ENCODE measurements around the gene PPP1R12C.
A peak's percentile ranks its signal among the peaks of the same experiment; 100 is the strongest.

Gene PPP1R12C

DNA sequence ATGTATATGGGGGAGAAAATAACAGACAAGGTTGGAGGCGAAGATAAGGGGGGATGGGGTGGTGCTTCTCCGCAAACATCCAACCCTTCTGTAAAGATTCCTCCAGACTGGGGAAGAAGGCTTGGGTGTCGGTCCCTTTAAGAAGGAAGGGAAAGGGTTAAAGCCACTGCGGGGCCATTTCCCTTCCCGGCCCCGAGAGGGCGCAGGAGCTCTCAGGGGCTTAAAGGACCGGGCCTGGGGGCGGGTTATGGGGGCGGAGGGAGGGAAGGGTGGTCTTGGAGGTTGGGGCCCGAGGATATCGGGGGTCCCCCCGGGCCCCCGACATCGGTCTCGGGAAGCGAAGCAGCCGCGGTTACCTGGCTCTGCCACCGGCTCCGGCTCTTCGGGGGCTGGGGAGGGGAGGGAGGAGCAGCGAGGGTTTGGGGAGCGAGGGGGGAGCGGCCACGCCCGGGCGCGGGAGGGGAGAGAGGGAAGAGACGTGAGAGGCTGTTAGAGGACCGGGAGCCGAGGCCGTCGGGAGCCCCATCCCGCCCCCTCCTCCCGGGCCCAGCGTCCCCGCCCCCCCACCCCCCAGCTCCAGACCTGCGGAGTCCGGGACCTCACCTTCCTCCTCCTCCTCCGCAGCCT, 28.8 kb upstream of the PPP1R12C start:
- peak; percentile 44 for DNase-seq

GRCh38 chr19:55145232-55145631, 27.8 kb upstream of the PPP1R12C start:
- no peak for DNase-seq

DNA sequence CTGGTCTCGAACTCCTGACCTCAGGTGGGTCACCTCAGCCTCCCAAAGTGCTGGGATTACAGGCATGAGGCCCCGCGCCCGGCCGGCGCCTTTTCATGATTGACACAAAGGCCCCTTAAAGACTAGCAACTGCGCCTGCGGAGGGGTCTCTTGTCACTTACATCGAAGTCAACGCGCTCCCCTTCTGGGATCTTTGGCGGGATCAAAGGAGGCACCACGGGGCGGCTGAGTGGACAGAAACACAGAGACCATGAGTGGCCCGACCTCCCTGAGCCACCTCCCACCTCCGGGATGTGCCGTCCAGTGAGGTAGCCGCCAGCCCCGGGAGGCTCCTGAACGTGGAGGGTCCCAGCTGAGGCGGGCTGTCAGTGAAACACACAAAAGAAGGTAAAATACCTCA, 24.3 kb upstream of the PPP1R12C start:
- no peak for DNase-seq

DNA sequence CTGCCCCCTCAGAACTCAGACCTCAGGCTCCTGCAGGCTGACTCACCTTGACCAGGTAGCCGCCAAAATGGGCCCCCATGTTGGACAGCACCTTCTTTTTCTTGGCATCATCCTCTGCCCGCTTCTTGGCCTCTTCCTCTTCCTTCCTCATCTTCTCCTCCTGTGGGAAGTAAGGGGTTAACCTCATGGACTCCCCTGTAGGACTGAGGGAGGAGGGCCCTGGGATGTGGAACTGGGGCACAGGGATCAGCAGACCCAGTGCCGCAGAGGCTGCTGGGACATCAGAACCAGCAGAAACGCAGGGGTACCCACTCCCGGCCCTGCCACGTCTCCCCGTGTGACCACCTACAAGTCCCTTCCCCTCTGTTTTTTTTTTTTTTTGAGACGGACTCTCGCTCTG, 20.5 kb upstream of the PPP1R12C start:
- no peak for DNase-seq

DNA sequence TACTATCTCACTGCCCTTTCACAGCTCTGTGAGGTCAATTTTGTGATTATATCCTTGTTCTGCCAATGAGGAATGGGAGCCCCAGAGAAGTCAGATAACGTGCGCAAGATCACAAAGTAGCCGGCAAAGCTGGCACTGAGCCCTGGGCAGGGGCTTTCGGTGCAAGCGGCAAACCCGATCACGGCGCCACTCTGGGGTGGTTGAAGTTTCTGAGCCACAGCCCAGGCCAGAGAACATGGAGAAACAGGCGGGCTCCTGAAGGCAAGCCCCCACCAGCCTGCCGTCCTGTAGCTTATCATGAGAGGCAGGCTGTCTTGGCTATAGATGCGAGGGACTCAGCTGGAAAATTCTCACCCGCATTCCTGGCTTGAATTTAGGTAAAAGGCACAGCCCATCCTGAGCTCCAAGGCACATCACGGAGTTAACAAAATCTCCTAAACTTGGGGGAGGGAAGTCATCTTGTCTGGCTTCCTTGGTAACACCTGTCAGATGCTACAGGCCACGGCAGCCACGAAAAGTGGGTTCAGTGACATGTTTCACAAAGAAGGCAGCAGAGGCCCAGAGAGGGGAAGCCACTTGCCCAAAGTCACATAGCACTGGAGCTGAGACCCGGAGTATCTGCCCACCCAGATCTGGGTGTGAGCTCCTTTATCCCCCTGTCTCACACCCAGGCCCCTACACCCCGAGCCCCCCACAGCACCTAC, 19.1 kb upstream of the PPP1R12C start:
- DNase-seq = no peak

DNA sequence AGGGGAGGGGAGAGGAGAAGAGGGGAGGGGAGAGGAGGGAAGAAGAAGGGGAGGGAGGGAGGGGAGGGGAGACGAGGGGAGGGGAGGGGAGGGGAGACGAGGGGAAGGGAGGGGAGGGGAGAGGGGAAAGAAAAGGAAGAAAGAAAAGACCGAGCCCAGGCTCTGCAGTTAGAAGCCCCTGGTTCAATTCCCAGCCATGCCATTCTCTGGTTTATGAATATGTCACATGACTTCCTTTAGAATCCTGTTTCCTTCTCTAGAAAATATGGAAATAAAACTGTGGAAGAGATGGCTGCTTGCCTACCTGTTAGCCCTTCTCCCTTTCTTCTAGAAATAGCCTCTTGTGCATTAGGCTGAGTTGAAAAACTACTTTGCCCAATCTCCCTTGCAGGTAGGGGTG, 17.3 kb upstream of the PPP1R12C start:
- no peak for DNase-seq

DNA sequence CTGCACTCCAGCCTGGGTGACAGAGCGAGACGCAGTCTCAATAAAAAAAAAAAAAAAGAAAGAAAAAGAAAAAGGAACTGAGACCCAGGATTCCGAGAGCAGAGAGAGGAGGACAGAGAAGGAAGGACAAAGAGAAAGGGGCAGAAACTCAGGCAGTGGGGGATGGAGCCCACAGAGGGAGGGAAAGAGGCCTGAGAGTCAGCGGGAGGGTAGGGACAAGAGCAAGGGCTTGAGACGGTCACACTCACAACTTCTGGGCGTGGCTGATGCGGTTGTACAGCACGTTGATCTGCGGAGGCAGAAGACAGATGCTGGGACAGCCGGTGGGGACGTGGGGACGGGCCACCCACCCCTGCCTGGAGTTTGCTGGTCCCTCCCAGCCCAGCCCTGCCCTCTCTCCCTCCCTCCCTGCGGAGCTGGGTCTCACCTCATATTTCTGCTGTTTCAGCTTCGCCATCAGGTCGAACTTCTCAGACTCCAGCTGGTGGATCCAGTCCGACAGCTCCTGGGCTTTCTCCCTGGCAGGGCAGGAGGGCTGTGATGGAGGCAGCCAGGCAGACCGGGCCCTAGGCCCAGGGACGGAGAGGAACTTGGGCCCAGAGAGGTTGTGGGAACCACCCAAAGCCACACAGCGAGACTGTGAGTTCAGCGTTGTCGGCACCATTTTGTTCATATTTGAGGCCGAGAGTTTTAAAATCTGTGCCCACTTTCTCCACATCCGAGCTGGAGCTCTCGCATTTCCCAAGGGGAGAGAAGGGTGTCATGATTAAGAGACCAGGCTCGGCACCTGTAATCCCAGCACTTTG, 16.4 kb upstream of the PPP1R12C start:
- no peak for DNase-seq

GRCh38 chr19:55132453-55133129, 15.2 kb upstream of the PPP1R12C start:
- no peak for DNase-seq

DNA sequence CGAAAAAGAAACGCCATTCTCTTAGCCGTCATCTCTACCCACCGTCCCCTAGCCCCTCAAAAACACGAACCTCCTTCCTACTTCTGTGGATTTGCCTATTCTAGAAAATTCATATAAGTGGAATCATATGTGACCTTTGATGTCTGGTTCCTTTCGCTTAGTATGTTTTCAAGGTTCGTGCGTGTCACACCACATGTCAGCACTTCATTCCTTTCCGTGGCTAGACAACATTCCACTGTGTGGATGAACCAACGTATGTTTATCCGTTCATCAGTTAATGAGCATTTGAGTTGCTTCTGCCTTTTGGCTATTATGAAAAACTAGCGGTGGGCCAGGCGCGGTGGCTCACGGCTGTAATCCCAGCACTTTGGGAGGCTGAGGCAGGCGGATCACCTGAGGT, 14.0 kb upstream of the PPP1R12C start:
- DNase-seq = no peak

DNA sequence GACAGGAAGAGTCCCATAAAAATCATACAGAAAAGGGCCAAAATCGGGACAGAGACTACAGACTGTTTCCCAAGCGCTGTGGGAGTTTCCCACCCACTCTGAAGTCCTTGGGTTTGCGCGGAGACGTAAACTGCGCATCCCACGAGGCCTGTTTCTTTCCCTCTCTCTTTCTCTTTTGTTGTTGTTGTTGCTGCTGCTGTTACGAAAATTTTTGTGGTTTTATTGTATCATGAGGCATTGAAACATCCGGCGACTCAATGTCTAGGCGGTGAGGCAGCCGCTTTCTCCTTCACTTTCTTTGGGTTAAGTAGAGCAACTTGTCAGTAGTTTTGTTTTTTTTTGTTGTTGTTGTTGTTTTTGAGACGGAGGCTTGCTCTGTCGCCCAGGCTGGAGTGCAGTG, 1.6 kb upstream of the PPP1R12C start:
- no peak for DNase-seq

DNA sequence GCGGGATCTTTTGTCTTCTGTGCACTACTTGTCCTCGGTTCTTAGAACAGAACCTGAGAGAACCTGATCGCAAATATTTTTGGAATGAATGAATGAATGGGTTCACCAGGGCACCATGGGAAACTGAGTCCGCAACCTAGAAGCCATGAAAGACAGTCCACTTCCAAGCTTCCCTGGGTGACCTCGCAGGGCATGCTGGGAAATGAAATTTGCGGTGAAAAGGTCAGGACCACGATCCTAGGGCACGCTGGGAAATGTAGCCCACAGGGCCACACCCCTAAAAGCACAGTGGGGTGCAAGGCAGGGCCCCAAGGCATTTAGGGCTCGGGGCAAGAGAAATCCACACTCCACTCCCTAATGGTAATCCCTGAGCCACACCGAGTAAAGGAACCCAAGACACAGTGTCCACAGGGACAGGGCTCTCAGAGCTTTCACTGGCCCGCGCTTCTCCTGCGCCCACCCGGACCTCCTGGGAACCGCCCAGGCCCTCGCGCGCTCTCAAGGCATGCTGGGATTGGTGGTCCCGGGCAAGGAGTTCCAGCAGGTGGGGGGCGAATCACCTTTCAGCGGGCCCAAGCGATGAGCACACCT, 1.1 kb upstream of the PPP1R12C start:
- DNase-seq = peak; percentile 62

DNA sequence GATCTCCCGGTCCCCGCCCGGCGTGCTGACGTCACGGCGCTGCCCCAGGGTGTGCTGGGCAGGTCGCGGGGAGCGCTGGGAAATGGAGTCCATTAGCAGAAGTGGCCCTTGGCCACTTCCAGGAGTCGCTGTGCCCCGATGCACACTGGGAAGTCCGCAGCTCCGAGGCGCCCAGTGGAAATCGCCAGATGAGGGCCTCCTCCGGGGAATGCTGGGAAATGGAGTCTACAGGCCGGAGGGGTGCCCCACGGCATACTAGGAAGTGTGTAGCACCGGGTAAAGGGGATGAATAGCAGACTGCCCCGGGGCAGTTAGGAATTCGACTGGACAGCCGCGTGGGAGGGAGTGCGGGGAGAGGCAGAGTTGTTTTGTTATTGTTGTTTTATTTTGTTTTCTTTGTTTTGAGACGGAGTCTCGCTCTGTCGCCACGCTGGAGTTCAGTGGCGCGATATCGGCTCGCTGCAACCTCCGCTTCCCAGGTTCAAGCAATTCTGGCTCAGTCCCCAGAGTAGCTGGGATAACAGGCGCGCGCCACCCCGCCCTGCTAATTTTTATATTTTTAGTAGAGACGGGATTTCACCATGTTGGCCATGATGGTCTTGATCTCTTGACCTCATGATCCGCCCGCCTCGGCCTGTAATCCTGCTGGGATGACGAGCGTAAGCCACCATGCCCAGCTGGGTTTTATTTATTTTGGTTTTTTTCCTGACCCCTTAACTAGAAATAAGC, 390 bp upstream of the PPP1R12C start:
- peak; percentile 98 for DNase-seq

DNA sequence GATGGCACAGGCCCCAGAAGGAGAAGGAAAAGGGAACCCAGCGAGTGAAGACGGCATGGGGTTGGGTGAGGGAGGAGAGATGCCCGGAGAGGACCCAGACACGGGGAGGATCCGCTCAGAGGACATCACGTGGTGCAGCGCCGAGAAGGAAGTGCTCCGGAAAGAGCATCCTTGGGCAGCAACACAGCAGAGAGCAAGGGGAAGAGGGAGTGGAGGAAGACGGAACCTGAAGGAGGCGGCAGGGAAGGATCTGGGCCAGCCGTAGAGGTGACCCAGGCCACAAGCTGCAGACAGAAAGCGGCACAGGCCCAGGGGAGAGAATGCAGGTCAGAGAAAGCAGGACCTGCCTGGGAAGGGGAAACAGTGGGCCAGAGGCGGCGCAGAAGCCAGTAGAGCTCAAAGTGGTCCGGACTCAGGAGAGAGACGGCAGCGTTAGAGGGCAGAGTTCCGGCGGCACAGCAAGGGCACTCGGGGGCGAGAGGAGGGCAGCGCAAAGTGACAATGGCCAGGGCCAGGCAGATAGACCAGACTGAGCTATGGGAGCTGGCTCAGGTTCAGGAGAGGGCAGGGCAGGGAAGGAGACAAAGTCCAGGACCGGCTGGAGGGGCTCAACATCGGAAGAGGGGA, 1.1 kb downstream of the PPP1R12C start:
- peak; percentile 74 for DNase-seq

- DNase-seq = no peak
Measured at GRCh38 chr19:55115446-55116065, 1.9 kb downstream of the PPP1R12C start.

DNA sequence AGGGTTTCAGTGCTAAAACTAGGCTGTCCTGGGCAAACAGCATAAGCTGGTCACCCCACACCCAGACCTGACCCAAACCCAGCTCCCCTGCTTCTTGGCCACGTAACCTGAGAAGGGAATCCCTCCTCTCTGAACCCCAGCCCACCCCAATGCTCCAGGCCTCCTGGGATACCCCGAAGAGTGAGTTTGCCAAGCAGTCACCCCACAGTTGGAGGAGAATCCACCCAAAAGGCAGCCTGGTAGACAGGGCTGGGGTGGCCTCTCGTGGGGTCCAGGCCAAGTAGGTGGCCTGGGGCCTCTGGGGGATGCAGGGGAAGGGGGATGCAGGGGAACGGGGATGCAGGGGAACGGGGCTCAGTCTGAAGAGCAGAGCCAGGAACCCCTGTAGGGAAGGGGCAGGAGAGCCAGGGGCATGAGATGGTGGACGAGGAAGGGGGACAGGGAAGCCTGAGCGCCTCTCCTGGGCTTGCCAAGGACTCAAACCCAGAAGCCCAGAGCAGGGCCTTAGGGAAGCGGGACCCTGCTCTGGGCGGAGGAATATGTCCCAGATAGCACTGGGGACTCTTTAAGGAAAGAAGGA, 2.8 kb downstream of the PPP1R12C start:
- no peak for DNase-seq

DNA sequence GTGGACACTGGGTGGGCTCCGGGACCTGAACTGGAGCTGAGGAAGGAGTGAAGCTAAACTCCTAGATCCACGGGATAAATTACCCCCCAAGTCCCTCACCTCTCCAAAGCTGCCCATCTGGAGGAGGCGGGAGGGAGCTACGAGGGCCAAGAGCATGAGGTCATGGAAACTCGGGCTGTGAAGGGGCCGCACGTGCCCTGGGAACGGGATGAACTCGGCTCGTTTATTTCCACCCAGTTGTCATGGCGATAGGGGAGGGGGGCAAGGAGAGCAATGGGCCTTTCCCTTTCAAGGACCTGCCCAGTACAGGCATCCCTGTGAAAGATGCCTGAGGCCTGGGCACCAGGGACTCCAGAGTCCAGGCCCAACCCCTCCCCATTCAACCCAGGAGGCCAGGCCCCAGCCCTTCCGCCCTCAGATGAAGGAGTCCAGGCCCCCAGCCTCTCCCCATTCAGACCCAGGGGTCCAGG, 3.8 kb downstream of the PPP1R12C start:
- no peak for DNase-seq

DNA sequence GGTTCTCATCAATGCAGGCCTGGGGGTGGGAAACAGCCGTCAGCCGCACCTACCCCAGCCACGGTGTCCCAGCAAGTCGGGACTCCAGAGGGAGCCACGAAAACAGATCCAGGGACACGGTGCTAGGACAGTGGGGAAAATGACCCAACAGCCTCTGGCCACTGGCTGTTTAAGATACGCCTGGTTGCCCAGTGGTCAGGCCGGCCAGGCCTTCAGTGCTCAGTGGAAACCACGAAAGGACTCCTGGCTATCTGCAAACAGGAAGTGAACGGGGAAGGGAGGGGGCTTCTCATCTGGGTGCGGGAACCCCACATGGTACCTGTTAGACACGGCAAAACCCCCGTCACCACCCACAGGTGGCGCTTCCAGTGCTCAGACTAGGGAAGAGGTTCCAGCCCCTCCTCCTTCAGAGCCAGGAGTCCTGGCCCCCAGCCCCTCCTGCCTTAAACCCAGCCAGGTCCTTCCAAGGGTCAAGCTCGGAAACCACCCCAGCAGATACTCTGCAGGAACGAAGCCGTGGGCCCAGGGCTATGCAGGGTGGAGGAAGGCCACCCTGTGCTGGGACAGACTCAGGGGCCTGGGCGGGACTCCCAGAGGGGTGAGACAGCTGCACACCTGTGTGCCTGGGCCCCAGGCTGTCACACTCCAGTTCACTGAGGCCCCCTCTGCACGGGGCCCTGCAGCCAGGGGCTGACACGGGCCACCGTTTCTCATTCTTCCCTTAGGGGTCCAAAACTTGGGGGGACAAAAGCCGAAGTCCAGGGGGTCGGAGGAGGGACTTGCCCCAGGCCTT, 4.5 kb downstream of the PPP1R12C start:
- no peak for DNase-seq

DNA sequence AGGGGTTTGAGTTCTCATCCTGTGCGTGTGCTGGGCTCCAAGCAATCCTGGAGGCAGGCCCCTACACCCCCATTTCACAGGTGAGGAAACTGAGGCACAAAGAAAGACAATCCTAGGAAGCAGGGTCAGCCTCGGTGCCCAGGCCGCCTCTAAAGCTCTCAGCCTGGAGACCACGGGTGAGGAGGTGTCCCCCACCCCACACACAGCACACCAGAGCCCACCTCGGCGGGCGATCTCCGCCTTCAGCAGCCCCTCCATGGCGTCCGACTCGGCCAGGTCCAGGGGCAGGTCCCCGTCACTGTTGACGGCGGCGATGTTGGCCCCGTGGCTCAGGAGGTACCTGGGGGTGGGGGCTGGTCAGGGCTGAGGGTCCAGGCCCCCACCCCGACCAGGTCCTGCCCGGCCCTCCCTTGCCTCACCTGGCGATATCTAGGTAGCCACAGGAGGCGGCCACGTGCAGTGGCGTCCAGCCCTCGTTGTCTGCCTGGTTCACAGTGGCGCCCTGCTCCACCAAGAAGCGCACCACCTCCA, 5.1 kb downstream of the PPP1R12C start:
- DNase-seq = no peak

DNA sequence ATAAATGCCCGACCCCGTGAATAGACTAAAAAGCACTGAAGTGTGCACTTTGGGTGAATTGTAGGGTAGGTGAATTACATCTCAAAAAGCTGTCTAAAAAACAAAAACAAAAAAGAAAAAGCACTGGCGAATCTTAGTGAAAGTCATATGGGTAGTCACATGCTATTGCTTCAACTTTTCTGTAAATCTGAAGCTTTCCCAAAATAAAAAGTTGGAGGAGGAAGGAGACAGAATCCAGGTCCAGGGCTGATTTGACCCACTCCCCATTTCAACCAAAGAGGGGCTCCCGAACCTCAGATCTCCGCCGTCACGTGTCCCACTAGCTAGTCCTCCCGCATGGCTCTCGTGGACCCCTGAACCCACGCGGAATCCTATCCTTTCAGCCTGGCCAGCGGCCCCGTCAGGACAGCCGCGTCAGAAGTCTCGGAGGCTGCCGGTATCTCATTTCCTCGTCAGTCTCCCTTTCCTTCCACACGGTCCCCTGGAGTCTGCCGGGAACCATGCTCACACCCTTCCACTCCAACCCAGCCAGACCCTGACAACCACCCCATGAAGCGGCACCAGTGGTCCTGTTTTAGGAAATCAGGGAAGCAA, 6.1 kb downstream of the PPP1R12C start:
- DNase-seq = no peak

Measured in stimulated activated CD8-positive, alpha-beta memory T cell treated with anti-CD3 and anti-CD28 coated beads, Interleukin-4, amount 100 ng/mL, for 48 hours (primary cell).